Heart right ventricle (tissue), 16 donors: Measurements from ENCODE around the gene NPC1L1. TPM values are rescaled to one million over a fixed set of nuclear protein-coding genes. Genes with fewer than 3 reads are reported as not detected.

Experiments
- ATAC-seq, 8 donors: fragments of 200-7000 bp; cut with Tn5 transposase; one replicate each; pipeline ENCODE4 v1.9.1; 2020; ENCODE audit warnings: mild to moderate bottlenecking in 8 of 8, moderate library complexity in 8 of 8, moderate number of reproducible peaks in 1 of 8
- DNase-seq, 2 donors: peaks; one replicate each; pipeline ENCODE4 v3.0.0-alpha.2; 2020
- H3K27ac ChIP-seq, 10 donors: fragments of 200-600 bp; sonication (generic) in 2 of 10; one replicate each; pipeline versions ENCODE4 v1.5.0 to v1.8.0; 2020 to 2022; ENCODE audit warnings: mild to moderate bottlenecking in 3 of 10
- H3K27me3 ChIP-seq, 7 donors: fragments of 200-600 bp; one replicate each; pipeline ENCODE4 v1.8.0; 2021 to 2022; ENCODE audit warnings: mild to moderate bottlenecking in 2 of 7
- H3K36me3 ChIP-seq, 9 donors: fragments of 200-600 bp; sonication (generic) in 1 of 9; one replicate each; pipeline versions ENCODE4 v1.5.0 to v1.8.0; 2020 to 2022; ENCODE audit warnings: mild to moderate bottlenecking in 2 of 9
- H3K4me1 ChIP-seq, 9 donors: fragments of 200-600 bp; sonication (generic) in 1 of 9; one replicate each; pipeline versions ENCODE4 v1.5.0 to v1.8.0; 2020 to 2022; ENCODE audit warnings: mild to moderate bottlenecking in 4 of 9
- H3K4me3 ChIP-seq, 10 donors: fragments of 200-600 bp; sonication (generic) in 2 of 10; one replicate each; pipeline versions ENCODE4 v1.5.0 to v1.8.0; 2020 to 2022; ENCODE audit warnings: mild to moderate bottlenecking in 7 of 10, moderate library complexity in 2 of 10
- H3K9me3 ChIP-seq, 11 donors: fragments of 200-600 bp in 10 of 11; sonication (generic) in 2 of 11; one replicate each; pipeline versions ENCODE4 v1.5.0 to v1.8.0; 2013 to 2022; ENCODE audit warnings: mild to moderate bottlenecking in 2 of 11, control low read depth in 1 of 11, moderate library complexity in 1 of 11
- WGBS, 2 donors: extraction: QIAGEN DNeasy Blood & Tissue Kit; methylation state at CpG; one replicate each; pipeline ENCODE4 v1.1.7; 2013; ENCODE audit warnings: inconsistent platforms in 1 of 2; 5-methylcytosine and 5-hydroxymethylcytosine counted together
- intact Hi-C, 10 donors: fragments of 100-400 bp; cut with DNase I; formaldehyde crosslinking; loops; one replicate each; pipeline versions ENCODE4 v1.11.1 to v1.14.2; 2022
- polyA plus RNA-seq, 2 donors: library from polyadenylated mRNA; stranded (reverse); fragments of 200-250 nt; gene quantifications; one replicate each; pipeline ENCODE4 v1.2.3, GENCODE V29; 2013
- total RNA-seq, 10 donors: library from RNA; stranded (reverse); fragmentation: NEBNext Ultra II Directional in 3 of 10; extraction: Animal tissue kit (Norgen Biotek cat#: 25700) in 3 of 10; gene quantifications; one replicate each; pipeline versions ENCODE4 v1.2.1 to v1.2.4, GENCODE V29; 2021 to 2023
- TF ChIP-seq, protein P1 (sequence below), 9 donors: fragments of 200-600 bp; sonication (generic) in 2 of 9; IDR thresholded peaks; one replicate each; pipeline versions ENCODE4 v1.5.0 to v1.8.0; 2021 to 2022; ENCODE audit warnings: antibody characterized with exemption in 9 of 9, mild to moderate bottlenecking in 5 of 9, moderate library complexity in 1 of 9
- donor health status: Arrhythmogenic right ventricular cardiomyopathy.
- donor health status: ischemic (EF 13 %, LVEDD 7.1; RV severe dilation, severe dysfunction).
- donor health status: healthy with polysubstance abuse.
- donor health status: DM: no; HTN: yes; CAD: no.
- donor health status: DM: no; HTN: no; CAD: no.
- donor health status: ischemic (EF 25% LVEDD 6.9; RV normal size, moderate dysfunction).
- donor health status: ischemic (EF 25% LVEDD 5.7; RV mildly dilated, moderate dysfunction).
- donor health status: healthy.
- donor health status: DM: yes; HTN: yes; CAD: no.
- donor health status: Ischemic cardiomyopathy.
- donor health status: ischemic (EF 35%, LVEDD 5.7; RV mildly dilated, moderate dysfunction).
- donor health status: nonischemic (EF 11% LVEDD 7.7; RV severe dilation, severe dysfunction).
- donor health status: DM: yes; HTN: yes; CAD: no.
- donor health status: PGD.
- donor health status: ischemic (EF 29% LVEDD 5.4; RV normal size, mild dysfunction).
- donor health status: nonischemic (EF 23%, LVEDD 6.1; RV moderate dilation, normal function).

The NPC1L1 gene
- total and polyA plus RNA-seq, 12 donors, result under 0.01 to 0.29 (median 0.12) TPM; not detected in 1

DNA sequence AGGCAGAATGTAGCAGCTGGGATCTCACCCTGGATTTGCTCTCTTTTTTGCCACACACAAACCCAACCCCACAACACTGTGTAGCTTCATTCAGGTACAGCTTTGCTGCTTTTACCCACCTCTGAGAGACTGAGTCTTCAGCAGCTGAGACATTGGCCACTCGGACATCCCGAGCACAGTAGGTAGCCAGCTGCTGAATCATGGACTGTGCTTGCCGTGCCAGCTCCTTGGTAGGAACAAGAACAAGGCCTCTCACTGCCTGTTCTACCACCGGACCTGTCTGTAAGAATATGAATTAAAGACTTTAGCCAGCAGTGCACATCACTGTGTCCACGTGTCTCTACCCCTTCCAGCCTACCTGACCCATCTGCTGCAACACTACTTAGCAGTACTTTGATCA, 31.6 kb upstream of the NPC1L1 start:
- WGBS, 2 donors, result 72 to 81% methylated on average over 5 of the region's 5 CpGs
- peaks cover 3 to 32% (median 26%) of the 10 kb centered on the region in 9 donors for H3K4me1 ChIP-seq
- no peak for DNase-seq
- H3K27me3 ChIP-seq, result no peaks in the 10 kb centered on the region
- peaks cover 0 to 77% (median 52%) of the 10 kb centered on the region in 9 donors for H3K36me3 ChIP-seq
- intact Hi-C loops, result loop anchor here in 1 of 10 donors (5.0 kb wide), 1 partner anchor 85 kb away; no protein-coding TSS in a partner anchor
- H3K27ac ChIP-seq, result peak overlapping the region in 1 of 10 donors; percentile 89
- TF ChIP-seq, protein P1, sequence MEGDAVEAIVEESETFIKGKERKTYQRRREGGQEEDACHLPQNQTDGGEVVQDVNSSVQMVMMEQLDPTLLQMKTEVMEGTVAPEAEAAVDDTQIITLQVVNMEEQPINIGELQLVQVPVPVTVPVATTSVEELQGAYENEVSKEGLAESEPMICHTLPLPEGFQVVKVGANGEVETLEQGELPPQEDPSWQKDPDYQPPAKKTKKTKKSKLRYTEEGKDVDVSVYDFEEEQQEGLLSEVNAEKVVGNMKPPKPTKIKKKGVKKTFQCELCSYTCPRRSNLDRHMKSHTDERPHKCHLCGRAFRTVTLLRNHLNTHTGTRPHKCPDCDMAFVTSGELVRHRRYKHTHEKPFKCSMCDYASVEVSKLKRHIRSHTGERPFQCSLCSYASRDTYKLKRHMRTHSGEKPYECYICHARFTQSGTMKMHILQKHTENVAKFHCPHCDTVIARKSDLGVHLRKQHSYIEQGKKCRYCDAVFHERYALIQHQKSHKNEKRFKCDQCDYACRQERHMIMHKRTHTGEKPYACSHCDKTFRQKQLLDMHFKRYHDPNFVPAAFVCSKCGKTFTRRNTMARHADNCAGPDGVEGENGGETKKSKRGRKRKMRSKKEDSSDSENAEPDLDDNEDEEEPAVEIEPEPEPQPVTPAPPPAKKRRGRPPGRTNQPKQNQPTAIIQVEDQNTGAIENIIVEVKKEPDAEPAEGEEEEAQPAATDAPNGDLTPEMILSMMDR (IDR thresholded peaks at IDR 0.05), result no peak
- no peaks in the 10 kb centered on the region for H3K9me3 ChIP-seq
- no peak for ATAC-seq
- peak overlapping the region; percentile 47 to 93 (median 75) for H3K4me3 ChIP-seq

DNA sequence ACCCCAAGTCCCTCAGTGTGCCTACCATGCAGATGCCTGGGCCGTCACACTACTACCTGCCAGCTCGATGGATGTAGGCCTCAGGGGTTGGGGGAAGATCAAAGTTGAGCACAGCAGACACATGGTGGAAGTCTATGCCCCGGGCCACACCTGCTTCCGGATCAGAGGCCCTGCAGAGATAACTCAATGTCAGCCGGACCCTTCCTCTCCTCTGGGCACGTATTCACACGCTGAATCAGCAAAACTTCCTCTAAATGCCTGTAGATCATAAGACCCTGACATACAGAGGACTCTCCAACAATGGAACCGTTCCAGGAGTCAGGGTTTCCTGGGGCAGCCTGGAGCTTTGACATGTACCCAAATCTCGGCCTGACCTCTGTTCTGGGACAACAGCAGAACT, 28.8 kb upstream of the NPC1L1 start:
- TF ChIP-seq, protein P1 (IDR thresholded peaks at IDR 0.05), result no peak
- H3K4me3 ChIP-seq, result no peak overlapping the region
- H3K9me3 ChIP-seq, result no peaks in the 10 kb centered on the region
- H3K36me3 ChIP-seq, result peaks cover 0 to 80% (median 67%) of the 10 kb centered on the region in 9 donors
- no peaks in the 10 kb centered on the region for H3K27me3 ChIP-seq
- ATAC-seq (no peak), DNase-seq (no peak)
- 91 to 93% methylated on average over 9 of the region's 9 CpGs for WGBS, 2 donors
- no peak overlapping the region for H3K27ac ChIP-seq
- peaks cover 5 to 37% (median 22%) of the 10 kb centered on the region in 9 donors for H3K4me1 ChIP-seq
- intact Hi-C loops, result loop anchor here in 9 of 10 donors (5.0 to 10.0 kb wide), 6 partner anchors 83 to 335 kb away; no protein-coding TSS in a partner anchor

DNA sequence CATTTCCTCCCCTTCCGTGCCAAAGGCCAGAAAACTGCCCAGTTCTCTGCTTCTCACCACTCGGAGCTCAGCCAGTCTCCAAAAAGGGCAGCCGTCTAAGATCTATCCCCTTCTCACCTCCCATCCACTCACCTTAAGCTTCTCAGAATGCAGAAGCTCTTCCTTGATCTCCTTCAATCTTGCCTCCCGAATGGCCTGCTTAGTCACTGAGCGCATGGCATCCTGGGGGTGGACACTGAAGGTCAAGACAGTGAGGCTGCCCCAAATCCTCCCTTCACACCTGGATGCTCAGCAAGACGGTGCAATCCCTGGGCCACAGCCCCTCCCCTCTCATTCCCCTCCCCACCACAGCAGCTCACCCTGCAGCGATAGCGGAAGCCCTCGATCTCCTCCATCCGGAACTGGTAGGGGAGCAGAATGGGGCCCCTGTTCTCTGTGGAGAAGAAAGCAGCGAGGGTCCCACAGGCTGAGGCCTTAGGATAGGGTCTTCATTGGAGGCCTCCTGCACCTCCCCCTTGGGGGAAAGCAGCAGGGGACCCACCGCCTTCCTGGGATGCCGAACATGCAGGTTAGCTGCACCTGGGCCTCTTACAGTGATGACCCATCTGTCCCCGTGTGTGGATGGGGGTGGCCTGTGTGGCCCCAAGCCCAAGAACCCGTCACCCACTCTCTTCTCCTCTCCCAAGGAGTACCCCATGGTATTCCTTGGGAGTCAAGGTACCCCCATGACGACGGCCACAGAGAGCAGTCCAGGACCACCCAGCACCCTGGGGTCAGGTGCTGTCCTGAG, 27.8 kb upstream of the NPC1L1 start:
- Histone ChIP-seq H3K9me3 (no peaks in the 10 kb centered on the region), H3K4me1 (peaks cover 2 to 30% (median 13%) of the 10 kb centered on the region in 9 donors), H3K27ac (no peak overlapping the region), H3K27me3 (no peaks in the 10 kb centered on the region), H3K36me3 (peaks cover 0 to 90% (median 76%) of the 10 kb centered on the region in 9 donors), H3K4me3 (no peak overlapping the region)
- ATAC-seq (no peak), DNase-seq (no peak)
- 92 to 93% methylated on average over 17 of the region's 17 CpGs for WGBS, 2 donors
- TF ChIP-seq, protein P1 (IDR thresholded peaks at IDR 0.05), result no peak
- intact Hi-C loops, result loop anchor here in 8 of 10 donors (5.0 to 10.0 kb wide), 5 partner anchors 84 to 334 kb away; no protein-coding TSS in a partner anchor

DNA sequence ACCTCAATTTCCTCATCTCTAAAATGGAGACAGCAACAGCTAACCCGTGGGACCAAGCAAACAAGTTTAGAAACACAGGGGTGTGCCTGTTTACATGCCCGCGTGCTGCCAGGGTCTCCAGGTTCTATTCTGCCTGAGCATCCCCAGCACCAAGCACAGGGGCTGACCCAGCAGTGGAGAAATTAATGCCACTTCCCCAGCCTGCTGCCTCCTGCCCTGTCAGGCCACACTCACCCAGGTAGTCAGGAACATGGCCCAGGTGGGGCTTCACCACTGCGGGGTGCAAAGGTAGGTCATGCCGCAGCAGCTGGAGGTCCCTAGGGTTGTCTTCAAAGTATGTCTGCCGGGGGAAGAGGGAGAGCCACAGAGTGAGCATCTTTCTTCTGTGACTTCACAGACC, 26.8 kb upstream of the NPC1L1 start:
- Histone ChIP-seq H3K27me3 (no peaks in the 10 kb centered on the region), H3K36me3 (peaks cover 0 to 99% (median 77%) of the 10 kb centered on the region in 9 donors), H3K4me3 (no peak overlapping the region), H3K4me1 (peaks cover 2 to 23% (median 10%) of the 10 kb centered on the region in 9 donors), H3K27ac (no peak overlapping the region), H3K9me3 (no peaks in the 10 kb centered on the region)
- intact Hi-C loops, result loop anchor here in 8 of 10 donors (5.0 to 10.0 kb wide), 5 partner anchors 83 to 333 kb away; no protein-coding TSS in a partner anchor
- TF ChIP-seq, protein P1 (IDR thresholded peaks at IDR 0.05), result no peak
- no peak for ATAC-seq
- DNase-seq, result no peak
- WGBS, 2 donors, result 91 to 95% methylated on average over 6 of the region's 6 CpGs
